HG03196 (cell line): ENCODE results near the gene HNRNPF.
"Not testable (repeated sequence)": the region's sequence is repeated elsewhere in the genome, so short reads cannot be mapped to it uniquely, and the experiment has no call there.

Experiments used
- ATAC-seq: cut with Tn5 transposase; IDR thresholded peaks from one replicate; pipeline ENCODE4 v1.9.1; 2021; ENCODE audit not compliant: unreplicated experiment

HNRNPF gene

GRCh38 chr10:43396928-43397624, 11.9 kb downstream of the HNRNPF start:
- peak; percentile 86 for ATAC-seq

- ATAC-seq, result peak; percentile 41
These were observed 12.7 kb downstream of the HNRNPF start for GRCh38 chr10:43396061-43396927.

- ATAC-seq, result no peak
These were observed 13.4 kb downstream of the HNRNPF start for GRCh38 chr10:43395571-43396060.

- ATAC-seq, result no peak
These were observed 14.1 kb downstream of the HNRNPF start for GRCh38 chr10:43394868-43395267.

GRCh38 chr10:43393606-43394360, 15.2 kb downstream of the HNRNPF start:
- ATAC-seq, result no peak

GRCh38 chr10:43393186-43393585, 15.8 kb downstream of the HNRNPF start:
- ATAC-seq, result not testable (repeated sequence)

GRCh38 chr10:43392748-43393147, 16.2 kb downstream of the HNRNPF start:
- no peak for ATAC-seq

GRCh38 chr10:43391496-43391895, 17.5 kb downstream of the HNRNPF start:
- ATAC-seq, result no peak

GRCh38 chr10:43390759-43391158, 18.2 kb downstream of the HNRNPF start:
- ATAC-seq, result no peak

- ATAC-seq, result no peak
These were observed 18.7 kb downstream of the HNRNPF start for GRCh38 chr10:43390333-43390732.

- ATAC-seq, result no peak
These were observed 19.1 kb downstream of the HNRNPF start for GRCh38 chr10:43389867-43390266.

- no peak for ATAC-seq
These were observed 21.3 kb downstream of the HNRNPF start for GRCh38 chr10:43387678-43388032.

- ATAC-seq, result no peak
These were observed 21.9 kb downstream of the HNRNPF start for GRCh38 chr10:43386981-43387677.

- ATAC-seq, result no peak
These were observed 22.4 kb downstream of the HNRNPF start for GRCh38 chr10:43386549-43386948.

GRCh38 chr10:43385412-43386004, 23.5 kb downstream of the HNRNPF start:
- ATAC-seq, result no peak

GRCh38 chr10:43384252-43385221, 24.4 kb downstream of the HNRNPF start:
- ATAC-seq, result no peak

- ATAC-seq, result no peak
These were observed 25.6 kb downstream of the HNRNPF start for GRCh38 chr10:43383204-43383971.

GRCh38 chr10:43380610-43381222, 28.3 kb downstream of the HNRNPF start:
- ATAC-seq, result no peak
